ENCODE measurements around the gene CCDC116. TPM values are rescaled to one million over a fixed set of nuclear protein-coding genes. Genes with fewer than 3 reads are reported as not detected.
"Not testable (repeated sequence)": the region's sequence is repeated elsewhere in the genome, so short reads cannot be mapped to it uniquely, and the experiment has no call there.

CCDC116 gene
- total RNA-seq, 1 donor from 2014 or later, result not detected

- H3K27me3 ChIP-seq (ENCODE audit: control insufficient read depth, insufficient read depth, low read length), result no peaks in the 10 kb centered on the region
- no peak overlapping the region for H3K4me3 ChIP-seq (ENCODE audit: low read depth, low read length)
- TF ChIP-seq, protein P1, sequence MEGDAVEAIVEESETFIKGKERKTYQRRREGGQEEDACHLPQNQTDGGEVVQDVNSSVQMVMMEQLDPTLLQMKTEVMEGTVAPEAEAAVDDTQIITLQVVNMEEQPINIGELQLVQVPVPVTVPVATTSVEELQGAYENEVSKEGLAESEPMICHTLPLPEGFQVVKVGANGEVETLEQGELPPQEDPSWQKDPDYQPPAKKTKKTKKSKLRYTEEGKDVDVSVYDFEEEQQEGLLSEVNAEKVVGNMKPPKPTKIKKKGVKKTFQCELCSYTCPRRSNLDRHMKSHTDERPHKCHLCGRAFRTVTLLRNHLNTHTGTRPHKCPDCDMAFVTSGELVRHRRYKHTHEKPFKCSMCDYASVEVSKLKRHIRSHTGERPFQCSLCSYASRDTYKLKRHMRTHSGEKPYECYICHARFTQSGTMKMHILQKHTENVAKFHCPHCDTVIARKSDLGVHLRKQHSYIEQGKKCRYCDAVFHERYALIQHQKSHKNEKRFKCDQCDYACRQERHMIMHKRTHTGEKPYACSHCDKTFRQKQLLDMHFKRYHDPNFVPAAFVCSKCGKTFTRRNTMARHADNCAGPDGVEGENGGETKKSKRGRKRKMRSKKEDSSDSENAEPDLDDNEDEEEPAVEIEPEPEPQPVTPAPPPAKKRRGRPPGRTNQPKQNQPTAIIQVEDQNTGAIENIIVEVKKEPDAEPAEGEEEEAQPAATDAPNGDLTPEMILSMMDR (IDR thresholded peaks at IDR 0.05; ENCODE audit: insufficient read depth, low read length, severe bottlenecking), result no peak
- H3K36me3 ChIP-seq (ENCODE audit: control insufficient read depth, insufficient read depth, low read length), result peaks cover 17% of the 10 kb centered on the region
- FAIRE-seq (no peak), DNase-seq (ENCODE audit: low read depth) (no peak)
Observed at GRCh38 chr22:21590809-21591641, 41.5 kb upstream of the CCDC116 start.

- peaks cover 17% of the 10 kb centered on the region for H3K36me3 ChIP-seq (ENCODE audit: control insufficient read depth, insufficient read depth, low read length)
- FAIRE-seq, result no peak
Observed at GRCh38 chr22:21591695-21592094, 40.9 kb upstream of the CCDC116 start.

DNA sequence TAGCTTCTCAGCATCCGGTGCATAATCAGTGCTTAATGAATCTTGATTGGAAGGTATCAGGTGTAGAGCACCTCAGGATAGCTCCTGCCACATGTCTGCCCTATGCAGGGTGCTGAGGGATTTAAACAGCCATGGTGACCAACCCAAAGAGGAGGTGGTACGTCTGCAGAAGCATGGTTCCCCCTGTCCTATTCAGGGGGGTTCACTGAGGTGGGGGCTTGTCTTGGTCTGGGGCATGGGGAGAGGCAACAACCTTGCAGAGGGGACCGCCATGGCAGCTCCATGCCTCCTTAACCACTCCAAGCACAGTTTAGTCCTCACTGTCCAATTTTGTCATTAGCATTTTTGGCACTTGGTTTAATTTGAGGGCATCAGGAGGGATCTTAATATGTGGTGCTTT, 40.1 kb upstream of the CCDC116 start:
- TF ChIP-seq, protein P1 (IDR thresholded peaks at IDR 0.05; ENCODE audit: insufficient read depth, low read length, severe bottlenecking), result no peak
- no peaks in the 10 kb centered on the region for H3K27me3 ChIP-seq (ENCODE audit: control insufficient read depth, insufficient read depth, low read length)
- H3K4me3 ChIP-seq (ENCODE audit: low read depth, low read length), result no peak overlapping the region
- peaks cover 17% of the 10 kb centered on the region for H3K36me3 ChIP-seq (ENCODE audit: control insufficient read depth, insufficient read depth, low read length)
- DNase-seq (ENCODE audit: low read depth) (no peak), FAIRE-seq (no peak)

More at GRCh38 chr22:21591695-21592094, 40.9 kb upstream of the CCDC116 start:
- H3K27me3 ChIP-seq (ENCODE audit: control insufficient read depth, insufficient read depth, low read length), result no peaks in the 10 kb centered on the region
- TF ChIP-seq, protein P1 (IDR thresholded peaks at IDR 0.05; ENCODE audit: insufficient read depth, low read length, severe bottlenecking), result no peak
- no peak for DNase-seq (ENCODE audit: low read depth)
- H3K4me3 ChIP-seq (ENCODE audit: low read depth, low read length), result no peak overlapping the region

GRCh38 chr22:21593406-21594232, 38.9 kb upstream of the CCDC116 start:
- no peak for DNase-seq (ENCODE audit: low read depth)
- no peak overlapping the region for H3K4me3 ChIP-seq (ENCODE audit: low read depth, low read length)
- TF ChIP-seq, protein P1 (IDR thresholded peaks at IDR 0.05; ENCODE audit: insufficient read depth, low read length, severe bottlenecking), result peak; percentile 49
- H3K27me3 ChIP-seq (ENCODE audit: control insufficient read depth, insufficient read depth, low read length), result no peaks in the 10 kb centered on the region
- FAIRE-seq, result no peak
- peaks cover 13% of the 10 kb centered on the region for H3K36me3 ChIP-seq (ENCODE audit: control insufficient read depth, insufficient read depth, low read length)

- DNase-seq (ENCODE audit: low read depth) (no peak), FAIRE-seq (no peak)
- Histone ChIP-seq H3K27me3 (ENCODE audit: control insufficient read depth, insufficient read depth, low read length) (no peaks in the 10 kb centered on the region), H3K4me3 (ENCODE audit: low read depth, low read length) (no peak overlapping the region), H3K36me3 (ENCODE audit: control insufficient read depth, insufficient read depth, low read length) (peaks cover 14% of the 10 kb centered on the region)
- TF ChIP-seq, protein P1 (IDR thresholded peaks at IDR 0.05; ENCODE audit: insufficient read depth, low read length, severe bottlenecking), result no peak
Observed at GRCh38 chr22:21594865-21595452, 37.6 kb upstream of the CCDC116 start.

- DNase-seq (ENCODE audit: low read depth); H3K27me3 ChIP-seq (ENCODE audit: control insufficient read depth, insufficient read depth, low read length); FAIRE-seq; H3K4me3 ChIP-seq (ENCODE audit: low read depth, low read length): not testable (repeated sequence)
- H3K36me3 ChIP-seq (ENCODE audit: control insufficient read depth, insufficient read depth, low read length), result peaks cover 14% of the 10 kb centered on the region
Observed at GRCh38 chr22:21596356-21597135, 36.0 kb upstream of the CCDC116 start.

All from bronchial epithelial cell (primary cell).